Measurements from ENCODE around the gene OARD1. TPM values are rescaled to one million over a fixed set of nuclear protein-coding genes. Genes with fewer than 3 reads are reported as not detected.
"Not testable (repeated sequence)": the region's sequence is repeated elsewhere in the genome, so short reads cannot be mapped to it uniquely, and the experiment has no call there.

OARD1 gene
- 10 to 100 TPM; 23.0 to 37.4 (median 23.7) TPM for total RNA-seq
- long read RNA-seq, donor 1, transcript OARD1-210 (6 exons, 3,330 nt), result major isoform, 5 of 15 reads
- long read RNA-seq, donor 1, partial matches to known transcripts, result 0 of 15 reads
- long read RNA-seq, donor 1, other reads (novel, unspliced or antisense), result 2 of 15 reads
- long read RNA-seq, donor 2, transcript OARD1-202 (6 exons, 1,337 nt), result minor isoform, 9 of 40 reads
- long read RNA-seq, donor 2, transcript OARD1-210 (6 exons, 3,330 nt), result major isoform, 14 of 40 reads
- long read RNA-seq, donor 2, partial matches to known transcripts, result 1 of 40 reads
- long read RNA-seq, donor 2, other reads (novel, unspliced or antisense), result 5 of 40 reads

- peak; percentile 98 to 100 (median 100) for DNase-seq
- H3K4me1 ChIP-seq (ENCODE audit: low read depth), result peaks cover 32% of the 10 kb centered on the region
- intact Hi-C loops (cut with DNase I, micrococcal nuclease), result no loop called here
- H3K36me3 ChIP-seq (ENCODE audit: low read depth), result peaks cover 7% of the 10 kb centered on the region
- H3K4me3 ChIP-seq, result peak within 1 kb of the TSS; percentile 91
- ATAC-seq, result peak; percentile 76
- TF ChIP-seq CTCF (IDR thresholded peaks at IDR 0.05), result peak; percentile 3
- H3K9me3 ChIP-seq, result no peaks in the 10 kb centered on the region
Measured at GRCh38 chr6:41071923-41072835, at the start of gene OARD1. Gene OARD1, minus strand, starts transcription at chr6:41072356. Its CDS starts 722 bp downstream, at chr6:41071634.

GRCh38 chr6:41120058-41120457 is 47.9 kb upstream of the OARD1 start:
- ATAC-seq (no peak), DNase-seq (no peak)
- H3K36me3 ChIP-seq (ENCODE audit: low read depth), result no peaks in the 10 kb centered on the region
- intact Hi-C loops (cut with DNase I, micrococcal nuclease), result no loop called here
- no peaks in the 10 kb centered on the region for H3K9me3 ChIP-seq
- H3K4me3 ChIP-seq, result no peak overlapping the region
- H3K4me1 ChIP-seq (ENCODE audit: low read depth), result no peaks in the 10 kb centered on the region
- TF ChIP-seq CTCF (IDR thresholded peaks at IDR 0.05), result no peak

GRCh38 chr6:41119508-41119907 is 47.4 kb upstream of the OARD1 start:
- H3K9me3 ChIP-seq, result no peaks in the 10 kb centered on the region
- ATAC-seq (no peak), DNase-seq (no peak)
- no peaks in the 10 kb centered on the region for H3K36me3 ChIP-seq (ENCODE audit: low read depth)
- H3K4me1 ChIP-seq (ENCODE audit: low read depth), result no peaks in the 10 kb centered on the region
- H3K4me3 ChIP-seq, result no peak overlapping the region
- TF ChIP-seq CTCF (IDR thresholded peaks at IDR 0.05), result no peak
- intact Hi-C loops (cut with DNase I, micrococcal nuclease), result no loop called here

- H3K36me3 ChIP-seq (ENCODE audit: low read depth); ATAC-seq; H3K4me3 ChIP-seq; intact Hi-C loops (cut with DNase I, micrococcal nuclease); DNase-seq; H3K9me3 ChIP-seq; H3K4me1 ChIP-seq (ENCODE audit: low read depth): not testable (repeated sequence)
Measured at GRCh38 chr6:41115027-41115426, 42.9 kb upstream of the OARD1 start.

GRCh38 chr6:41111017-41111416 is 38.9 kb upstream of the OARD1 start:
- TF ChIP-seq CTCF (IDR thresholded peaks at IDR 0.05), result no peak
- intact Hi-C loops (cut with DNase I, micrococcal nuclease), result no loop called here
- Histone ChIP-seq H3K4me3 (no peak overlapping the region), H3K36me3 (ENCODE audit: low read depth) (no peaks in the 10 kb centered on the region), H3K4me1 (ENCODE audit: low read depth) (no peaks in the 10 kb centered on the region), H3K9me3 (no peaks in the 10 kb centered on the region)
- no peak for ATAC-seq
- DNase-seq, result no peak

- no peak for TF ChIP-seq CTCF (IDR thresholded peaks at IDR 0.05)
- H3K36me3 ChIP-seq (ENCODE audit: low read depth), result no peaks in the 10 kb centered on the region
- no peak for ATAC-seq
- H3K4me1 ChIP-seq (ENCODE audit: low read depth), result no peaks in the 10 kb centered on the region
- no peak overlapping the region for H3K4me3 ChIP-seq
- intact Hi-C loops (cut with DNase I, micrococcal nuclease), result no loop called here
- DNase-seq, result no peak
- H3K9me3 ChIP-seq, result no peaks in the 10 kb centered on the region
Measured at GRCh38 chr6:41103847-41104246, 31.7 kb upstream of the OARD1 start.
